ENCODE data around the gene CAB39. TPM values are rescaled to one million over a fixed set of nuclear protein-coding genes. Genes with fewer than 3 reads are reported as not detected.

CAB39 gene
- total and polyA plus RNA-seq, 2 donors from 2014 or later: 39.1 to 77.6 TPM

- no peak for TF ChIP-seq CTCF (IDR thresholded peaks at IDR 0.05; ENCODE audit: borderline replicate concordance, extremely low read depth, insufficient read depth)
- intact Hi-C loops (cut with DNase I): no loop called here
- H3K27ac ChIP-seq (ENCODE audit: low read depth in 2 of 2, low read length in 2 of 2): no peak overlapping the region
These were observed 72.2 kb downstream of the CAB39 start for GRCh38 chr2:230784795-230785194.

DNA sequence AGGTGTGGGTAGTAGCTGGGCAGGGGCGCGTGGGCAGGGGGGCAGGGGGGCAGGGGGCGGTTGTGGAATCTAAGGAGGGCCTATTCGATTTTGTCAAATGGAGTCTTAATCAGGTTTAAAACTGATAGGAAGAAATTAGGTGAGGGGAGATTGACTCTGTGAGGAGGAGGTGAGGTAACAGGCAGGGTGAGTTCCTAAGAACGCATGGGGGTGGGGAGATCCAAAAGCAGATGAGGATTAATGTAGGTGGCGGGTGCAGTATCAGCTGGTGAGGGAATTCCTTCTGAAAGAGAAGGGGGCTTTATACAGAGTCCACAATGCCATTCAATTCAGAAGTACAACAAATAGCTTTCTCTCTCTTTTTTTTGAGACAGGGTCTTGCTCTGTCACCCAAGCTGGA lies 72.7 kb downstream of the CAB39 start:
- intact Hi-C loops (cut with DNase I): no loop called here
- no peak for TF ChIP-seq CTCF (IDR thresholded peaks at IDR 0.05; ENCODE audit: borderline replicate concordance, extremely low read depth, insufficient read depth)
- H3K4me3 ChIP-seq (ENCODE audit: low read length in 3 of 3): no peak overlapping the region
- no peak overlapping the region for H3K9ac ChIP-seq (ENCODE audit: low read length in 3 of 3)
- DNase-seq (no peak), FAIRE-seq (no peak)
- no peaks in the 10 kb centered on the region for H3K27me3 ChIP-seq (ENCODE audit: control insufficient read depth, insufficient read depth, low read length)
- H3K27ac ChIP-seq (ENCODE audit: low read depth in 2 of 2, low read length in 2 of 2): no peak overlapping the region
- H3K9me3 ChIP-seq (ENCODE audit: control insufficient read depth in 2 of 3, insufficient read depth in 1 of 3, low read length in 3 of 3): peaks cover 0 to 16% (median 5%) of the 10 kb centered on the region in 3 donors
- peaks cover 0 to 4% (median 0%) of the 10 kb centered on the region in 3 donors for H3K4me1 ChIP-seq (ENCODE audit: control insufficient read depth in 2 of 3, insufficient read depth in 2 of 3, low read depth in 1 of 3, low read length in 3 of 3)
- H3K36me3 ChIP-seq (ENCODE audit: control insufficient read depth in 2 of 3, insufficient read depth in 3 of 3, low read length in 3 of 3): peaks cover 0 to 2% (median 0%) of the 10 kb centered on the region in 3 donors

More at GRCh38 chr2:230784795-230785194, 72.2 kb downstream of the CAB39 start:
- no peaks in the 10 kb centered on the region for H3K27me3 ChIP-seq (ENCODE audit: control insufficient read depth, insufficient read depth, low read length)
- no peak overlapping the region for H3K4me3 ChIP-seq (ENCODE audit: low read length in 3 of 3)
- no peak for DNase-seq
- no peak overlapping the region for H3K9ac ChIP-seq (ENCODE audit: low read length in 3 of 3)
- no peaks in the 10 kb centered on the region for H3K36me3 ChIP-seq (ENCODE audit: control insufficient read depth in 2 of 3, insufficient read depth in 3 of 3, low read length in 3 of 3)
- H3K4me1 ChIP-seq (ENCODE audit: control insufficient read depth in 2 of 3, insufficient read depth in 2 of 3, low read depth in 1 of 3, low read length in 3 of 3): peaks cover 0 to 4% (median 0%) of the 10 kb centered on the region in 3 donors
- FAIRE-seq: no peak
- H3K9me3 ChIP-seq (ENCODE audit: control insufficient read depth in 2 of 3, insufficient read depth in 1 of 3, low read length in 3 of 3): peaks cover 0 to 16% (median 5%) of the 10 kb centered on the region in 3 donors

DNA sequence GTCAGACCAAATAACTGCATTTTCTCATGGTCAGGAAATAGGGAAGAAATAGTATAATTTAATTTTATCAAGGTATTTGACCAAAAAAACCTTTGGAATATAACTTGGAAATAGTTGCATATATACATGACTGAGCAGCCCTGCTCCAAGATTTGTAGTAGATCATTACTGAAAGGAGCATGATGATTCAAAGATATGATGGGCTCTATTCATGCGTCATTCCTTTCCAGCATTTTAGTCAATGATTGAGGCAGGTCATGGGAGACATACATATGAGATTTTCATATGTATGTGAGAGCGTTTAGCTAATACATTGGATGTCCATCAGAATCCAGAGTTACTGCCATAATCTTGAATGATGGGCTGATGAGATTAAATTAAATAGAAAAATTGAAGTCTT lies 74.5 kb downstream of the CAB39 start:
- intact Hi-C loops (cut with DNase I): no loop called here
- H3K9ac ChIP-seq (ENCODE audit: low read length in 3 of 3): no peak overlapping the region

More for the DNA sequence above, 74.5 kb downstream of the CAB39 start:
- DNase-seq: no peak
- no peak overlapping the region for H3K4me3 ChIP-seq (ENCODE audit: low read length in 3 of 3)
- TF ChIP-seq CTCF (IDR thresholded peaks at IDR 0.05; ENCODE audit: borderline replicate concordance, extremely low read depth, insufficient read depth): no peak
- H3K36me3 ChIP-seq (ENCODE audit: control insufficient read depth in 2 of 3, insufficient read depth in 3 of 3, low read length in 3 of 3): peaks cover 0 to 8% (median 5%) of the 10 kb centered on the region in 3 donors
- FAIRE-seq: no peak
- no peak overlapping the region for H3K27ac ChIP-seq (ENCODE audit: low read depth in 2 of 2, low read length in 2 of 2)
- H3K27me3 ChIP-seq (ENCODE audit: control insufficient read depth, insufficient read depth, low read length): no peaks in the 10 kb centered on the region
- H3K9me3 ChIP-seq (ENCODE audit: control insufficient read depth in 2 of 3, insufficient read depth in 1 of 3, low read length in 3 of 3): peaks cover 0 to 16% (median 5%) of the 10 kb centered on the region in 3 donors
- H3K4me1 ChIP-seq (ENCODE audit: control insufficient read depth in 2 of 3, insufficient read depth in 2 of 3, low read depth in 1 of 3, low read length in 3 of 3): peaks cover 0 to 2% (median 0%) of the 10 kb centered on the region in 3 donors

Measured in kidney (tissue), 14 donors.